Left lung (tissue), 10 donors: ENCODE measurements around the gene BTN3A1. TPM values are rescaled to one million over a fixed set of nuclear protein-coding genes. Genes with fewer than 3 reads are reported as not detected.
"Not testable (repeated sequence)": the region's sequence is repeated elsewhere in the genome, so short reads cannot be mapped to it uniquely, and the experiment has no call there.

Source experiments
- ATAC-seq: fragments of 200-7000 bp; cut with Tn5 transposase; one replicate; pipeline ENCODE4 v1.9.1; 2020; ENCODE audit warnings: moderate library complexity
- DNase-seq, 4 donors: peaks; one replicate each; pipeline ENCODE4 v3.0.0-alpha.2; 2013 to 2020
- H3K27ac ChIP-seq, 2 donors: fragments of 200-600 bp; sonication (generic) in 1 of 2; one replicate each; pipeline versions ENCODE4 v1.5.0 to v1.8.0; 2020 to 2021
- H3K27me3 ChIP-seq, 2 donors: fragments of 200-600 bp; sonication (generic) in 1 of 2; one replicate each; pipeline versions ENCODE4 v1.5.0 to v1.8.0; 2020 to 2021
- H3K36me3 ChIP-seq, 2 donors: fragments of 200-600 bp; sonication (generic) in 1 of 2; one replicate each; pipeline versions ENCODE4 v1.5.0 to v1.8.0; 2020 to 2021
- H3K4me1 ChIP-seq, 2 donors: fragments of 200-600 bp; one replicate each; pipeline ENCODE4 v1.8.0; 2021
- H3K4me3 ChIP-seq, 2 donors: fragments of 200-600 bp; sonication (generic) in 1 of 2; one replicate each; pipeline versions ENCODE4 v1.5.0 to v1.8.0; 2020 to 2021; ENCODE audit warnings: mild to moderate bottlenecking in 1 of 2
- H3K9me3 ChIP-seq, 2 donors: fragments of 200-600 bp; sonication (generic) in 1 of 2; one replicate each; pipeline versions ENCODE4 v1.5.0 to v1.8.0; 2020 to 2021
- CTCF ChIP-seq, 2 donors: fragments of 200-600 bp; sonication (generic) in 1 of 2; IDR thresholded peaks; one replicate each; pipeline versions ENCODE4 v1.5.0 to v1.8.0; 2021; ENCODE audit warnings: antibody characterized with exemption in 2 of 2
- intact Hi-C, 2 donors: fragments of 100-400 bp; cut with DNase I; formaldehyde crosslinking; loops; one replicate each; pipeline versions ENCODE4 v1.11.2 to v1.14.2; 2022
- polyA plus RNA-seq, 6 donors: library from polyadenylated mRNA; unstranded; fragments of 120-200 nt; gene quantifications; one replicate each; pipeline ENCODE4 v1.2.1, GENCODE V29; 2013; ENCODE audit not compliant: insufficient read length in 6 of 6
- total RNA-seq, 2 donors: library from RNA; stranded (reverse); fragmentation: NEBNext Ultra II Directional; extraction: Animal tissue kit (Norgen Biotek cat#: 25700); gene quantifications; one replicate each; pipeline ENCODE4 v1.2.1, GENCODE V29; 2021
- donor health status: DM: no; HTN: yes; CAD: no.
- donor health status: DM: no; HTN: no; CAD: no.

Gene BTN3A1
- total and polyA plus RNA-seq, 8 donors: 48.0 to 81.5 (median 64.4) TPM

GRCh38 chr6:26412954-26413353 is 10.9 kb downstream of the BTN3A1 start:
- no peak for TF ChIP-seq CTCF (IDR thresholded peaks at IDR 0.05)
- intact Hi-C loops: no loop called here

GRCh38 chr6:26414281-26414680 is 12.2 kb downstream of the BTN3A1 start:
- no peaks in the 10 kb centered on the region for H3K4me1 ChIP-seq
- DNase-seq (no peak), ATAC-seq (no peak)
- no peak overlapping the region for H3K27ac ChIP-seq
- intact Hi-C loops: no loop called here
- H3K36me3 ChIP-seq: peaks cover 0 to 39% of the 10 kb centered on the region in 2 donors
- no peaks in the 10 kb centered on the region for H3K27me3 ChIP-seq
- H3K9me3 ChIP-seq: peaks cover 0 to 7% of the 10 kb centered on the region in 2 donors
- no peak overlapping the region for H3K4me3 ChIP-seq
- no peak for TF ChIP-seq CTCF (IDR thresholded peaks at IDR 0.05)

More at GRCh38 chr6:26412954-26413353, 10.9 kb downstream of the BTN3A1 start:
- Histone ChIP-seq H3K36me3 (peaks cover 0 to 53% of the 10 kb centered on the region in 2 donors), H3K9me3 (peaks cover 0 to 3% of the 10 kb centered on the region in 2 donors), H3K27ac (no peak overlapping the region), H3K4me1 (no peaks in the 10 kb centered on the region), H3K27me3 (no peaks in the 10 kb centered on the region), H3K4me3 (no peak overlapping the region)
- ATAC-seq (no peak), DNase-seq (no peak)

GRCh38 chr6:26415036-26415614 is 13.1 kb downstream of the BTN3A1 start:
- peaks cover 0 to 31% of the 10 kb centered on the region in 2 donors for H3K36me3 ChIP-seq
- no peaks in the 10 kb centered on the region for H3K4me1 ChIP-seq
- ATAC-seq: no peak
- peaks cover 0 to 7% of the 10 kb centered on the region in 2 donors for H3K9me3 ChIP-seq
- H3K27ac ChIP-seq: no peak overlapping the region
- H3K27me3 ChIP-seq: no peaks in the 10 kb centered on the region
- no peak overlapping the region for H3K4me3 ChIP-seq
- TF ChIP-seq CTCF (IDR thresholded peaks at IDR 0.05): no peak
- intact Hi-C loops: no loop called here
- DNase-seq: no peak

- DNase-seq (no peak), ATAC-seq (no peak)
- no peak overlapping the region for H3K27ac ChIP-seq
- no peaks in the 10 kb centered on the region for H3K27me3 ChIP-seq
- peaks cover 5% of the 10 kb centered on the region in 2 donors for H3K4me1 ChIP-seq
- intact Hi-C loops: no loop called here
- peaks cover 0 to 24% of the 10 kb centered on the region in 2 donors for H3K36me3 ChIP-seq
- no peak for TF ChIP-seq CTCF (IDR thresholded peaks at IDR 0.05)
- peaks cover 0 to 7% of the 10 kb centered on the region in 2 donors for H3K9me3 ChIP-seq
- H3K4me3 ChIP-seq: no peak overlapping the region
Measured at GRCh38 chr6:26415791-26416190, 13.7 kb downstream of the BTN3A1 start.

- no peak for ATAC-seq
- peaks cover 0 to 19% of the 10 kb centered on the region in 2 donors for H3K36me3 ChIP-seq
- intact Hi-C loops: no loop called here
Measured at GRCh38 chr6:26416288-26416687, 14.2 kb downstream of the BTN3A1 start.

GRCh38 chr6:26418077-26418476 is 16.0 kb downstream of the BTN3A1 start:
- peaks cover 7 to 13% of the 10 kb centered on the region in 2 donors for H3K4me1 ChIP-seq
- intact Hi-C loops, H3K9me3 ChIP-seq, DNase-seq, H3K27me3 ChIP-seq, H3K36me3 ChIP-seq, ATAC-seq, H3K4me3 ChIP-seq, H3K27ac ChIP-seq: not testable (repeated sequence)

More at GRCh38 chr6:26416288-26416687, 14.2 kb downstream of the BTN3A1 start:
- no peak for DNase-seq
- TF ChIP-seq CTCF (IDR thresholded peaks at IDR 0.05): no peak
- H3K27ac ChIP-seq: no peak overlapping the region
- peaks cover 6 to 7% of the 10 kb centered on the region in 2 donors for H3K4me1 ChIP-seq
- peaks cover 0 to 7% of the 10 kb centered on the region in 2 donors for H3K9me3 ChIP-seq
- H3K4me3 ChIP-seq: no peak overlapping the region
- no peaks in the 10 kb centered on the region for H3K27me3 ChIP-seq

GRCh38 chr6:26418795-26419194 is 16.7 kb downstream of the BTN3A1 start:
- H3K4me3 ChIP-seq, ATAC-seq, H3K27me3 ChIP-seq, H3K27ac ChIP-seq, H3K36me3 ChIP-seq, DNase-seq, H3K9me3 ChIP-seq, intact Hi-C loops: not testable (repeated sequence)
- H3K4me1 ChIP-seq: peaks cover 7 to 18% of the 10 kb centered on the region in 2 donors
